Measurements from ENCODE around the gene KCTD18. TPM values are rescaled to one million over a fixed set of nuclear protein-coding genes. Genes with fewer than 3 reads are reported as not detected.

The KCTD18 gene
- total and polyA plus RNA-seq, 10 of the 15 experiments (the other 5 are each of a cell fraction or from before 2014, with no cell fraction given), result 1.4 to 16.9 (median 12.5) TPM

DNA sequence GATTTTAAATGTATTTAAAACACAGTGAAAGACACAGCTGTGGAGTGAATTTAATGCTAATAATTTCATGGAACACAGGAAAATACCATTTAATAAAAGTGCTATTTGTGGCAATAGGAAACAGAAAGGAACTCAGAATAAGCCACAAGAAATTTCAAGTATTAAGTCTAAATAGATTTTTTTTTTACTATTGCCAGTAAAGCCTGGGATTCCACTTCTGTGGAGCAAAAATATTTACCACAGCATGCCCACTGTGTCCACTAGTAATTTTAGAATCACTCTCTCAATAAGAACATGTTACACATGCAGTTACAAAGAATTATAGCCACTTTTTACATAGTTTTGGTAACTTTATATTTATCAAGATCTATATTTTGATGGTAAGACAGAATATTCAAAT lies 17.2 kb downstream of the KCTD18 start (continued):
- TF ChIP-seq, protein P1, sequence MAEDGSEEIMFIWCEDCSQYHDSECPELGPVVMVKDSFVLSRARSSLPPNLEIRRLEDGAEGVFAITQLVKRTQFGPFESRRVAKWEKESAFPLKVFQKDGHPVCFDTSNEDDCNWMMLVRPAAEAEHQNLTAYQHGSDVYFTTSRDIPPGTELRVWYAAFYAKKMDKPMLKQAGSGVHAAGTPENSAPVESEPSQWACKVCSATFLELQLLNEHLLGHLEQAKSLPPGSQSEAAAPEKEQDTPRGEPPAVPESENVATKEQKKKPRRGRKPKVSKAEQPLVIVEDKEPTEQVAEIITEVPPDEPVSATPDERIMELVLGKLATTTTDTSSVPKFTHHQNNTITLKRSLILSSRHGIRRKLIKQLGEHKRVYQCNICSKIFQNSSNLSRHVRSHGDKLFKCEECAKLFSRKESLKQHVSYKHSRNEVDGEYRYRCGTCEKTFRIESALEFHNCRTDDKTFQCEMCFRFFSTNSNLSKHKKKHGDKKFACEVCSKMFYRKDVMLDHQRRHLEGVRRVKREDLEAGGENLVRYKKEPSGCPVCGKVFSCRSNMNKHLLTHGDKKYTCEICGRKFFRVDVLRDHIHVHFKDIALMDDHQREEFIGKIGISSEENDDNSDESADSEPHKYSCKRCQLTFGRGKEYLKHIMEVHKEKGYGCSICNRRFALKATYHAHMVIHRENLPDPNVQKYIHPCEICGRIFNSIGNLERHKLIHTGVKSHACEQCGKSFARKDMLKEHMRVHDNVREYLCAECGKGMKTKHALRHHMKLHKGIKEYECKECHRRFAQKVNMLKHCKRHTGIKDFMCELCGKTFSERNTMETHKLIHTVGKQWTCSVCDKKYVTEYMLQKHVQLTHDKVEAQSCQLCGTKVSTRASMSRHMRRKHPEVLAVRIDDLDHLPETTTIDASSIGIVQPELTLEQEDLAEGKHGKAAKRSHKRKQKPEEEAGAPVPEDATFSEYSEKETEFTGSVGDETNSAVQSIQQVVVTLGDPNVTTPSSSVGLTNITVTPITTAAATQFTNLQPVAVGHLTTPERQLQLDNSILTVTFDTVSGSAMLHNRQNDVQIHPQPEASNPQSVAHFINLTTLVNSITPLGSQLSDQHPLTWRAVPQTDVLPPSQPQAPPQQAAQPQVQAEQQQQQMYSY (CRISPR knock-in tag; IDR thresholded peaks at IDR 0.05), result no peak
- TF ChIP-seq PAX8 (IDR thresholded peaks at IDR 0.05) (no peak), NBN (IDR thresholded peaks at IDR 0.05) (no peak), HDAC2 (IDR thresholded peaks at IDR 0.05) (no peak), CREM (IDR thresholded peaks at IDR 0.05; ENCODE audit: low read depth) (no peak), KDM1A (IDR thresholded peaks at IDR 0.05; ENCODE audit: borderline replicate concordance) (no peak), MXI1 (IDR thresholded peaks at IDR 0.05; ENCODE audit: low read depth, low read length) (no peak)
- TF ChIP-seq, protein P2, sequence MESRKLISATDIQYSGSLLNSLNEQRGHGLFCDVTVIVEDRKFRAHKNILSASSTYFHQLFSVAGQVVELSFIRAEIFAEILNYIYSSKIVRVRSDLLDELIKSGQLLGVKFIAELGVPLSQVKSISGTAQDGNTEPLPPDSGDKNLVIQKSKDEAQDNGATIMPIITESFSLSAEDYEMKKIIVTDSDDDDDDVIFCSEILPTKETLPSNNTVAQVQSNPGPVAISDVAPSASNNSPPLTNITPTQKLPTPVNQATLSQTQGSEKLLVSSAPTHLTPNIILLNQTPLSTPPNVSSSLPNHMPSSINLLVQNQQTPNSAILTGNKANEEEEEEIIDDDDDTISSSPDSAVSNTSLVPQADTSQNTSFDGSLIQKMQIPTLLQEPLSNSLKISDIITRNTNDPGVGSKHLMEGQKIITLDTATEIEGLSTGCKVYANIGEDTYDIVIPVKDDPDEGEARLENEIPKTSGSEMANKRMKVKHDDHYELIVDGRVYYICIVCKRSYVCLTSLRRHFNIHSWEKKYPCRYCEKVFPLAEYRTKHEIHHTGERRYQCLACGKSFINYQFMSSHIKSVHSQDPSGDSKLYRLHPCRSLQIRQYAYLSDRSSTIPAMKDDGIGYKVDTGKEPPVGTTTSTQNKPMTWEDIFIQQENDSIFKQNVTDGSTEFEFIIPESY (IDR thresholded peaks at IDR 0.05), result no peak
- TF ChIP-seq, protein P3, sequence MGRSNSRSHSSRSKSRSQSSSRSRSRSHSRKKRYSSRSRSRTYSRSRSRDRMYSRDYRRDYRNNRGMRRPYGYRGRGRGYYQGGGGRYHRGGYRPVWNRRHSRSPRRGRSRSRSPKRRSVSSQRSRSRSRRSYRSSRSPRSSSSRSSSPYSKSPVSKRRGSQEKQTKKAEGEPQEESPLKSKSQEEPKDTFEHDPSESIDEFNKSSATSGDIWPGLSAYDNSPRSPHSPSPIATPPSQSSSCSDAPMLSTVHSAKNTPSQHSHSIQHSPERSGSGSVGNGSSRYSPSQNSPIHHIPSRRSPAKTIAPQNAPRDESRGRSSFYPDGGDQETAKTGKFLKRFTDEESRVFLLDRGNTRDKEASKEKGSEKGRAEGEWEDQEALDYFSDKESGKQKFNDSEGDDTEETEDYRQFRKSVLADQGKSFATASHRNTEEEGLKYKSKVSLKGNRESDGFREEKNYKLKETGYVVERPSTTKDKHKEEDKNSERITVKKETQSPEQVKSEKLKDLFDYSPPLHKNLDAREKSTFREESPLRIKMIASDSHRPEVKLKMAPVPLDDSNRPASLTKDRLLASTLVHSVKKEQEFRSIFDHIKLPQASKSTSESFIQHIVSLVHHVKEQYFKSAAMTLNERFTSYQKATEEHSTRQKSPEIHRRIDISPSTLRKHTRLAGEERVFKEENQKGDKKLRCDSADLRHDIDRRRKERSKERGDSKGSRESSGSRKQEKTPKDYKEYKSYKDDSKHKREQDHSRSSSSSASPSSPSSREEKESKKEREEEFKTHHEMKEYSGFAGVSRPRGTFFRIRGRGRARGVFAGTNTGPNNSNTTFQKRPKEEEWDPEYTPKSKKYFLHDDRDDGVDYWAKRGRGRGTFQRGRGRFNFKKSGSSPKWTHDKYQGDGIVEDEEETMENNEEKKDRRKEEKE (IDR thresholded peaks at IDR 0.05), result no peak
